Hepatocyte (in vitro differentiated cells): ENCODE data around the gene FTSJ1. TPM values are rescaled to one million over a fixed set of nuclear protein-coding genes. Genes with fewer than 3 reads are reported as not detected.
"Not testable (repeated sequence)": the region's sequence is repeated elsewhere in the genome, so short reads cannot be mapped to it uniquely, and the experiment has no call there.

ENCODE experiments used
- DNase-seq: peaks from one replicate; pipeline ENCODE4 v3.0.0-alpha.2; 2016; ENCODE audit warnings: low spot score
- H2AFZ ChIP-seq: fragments of 200-600 bp; sonication (generic); 2 replicates; pipeline ENCODE4 v1.6.0; 2016; ENCODE audit warnings: antibody characterized with exemption, mild to moderate bottlenecking
- H3K27ac ChIP-seq: fragments of 200-600 bp; sonication (generic); 2 replicates; pipeline ENCODE4 v1.5.1; 2016; ENCODE audit warnings: mild to moderate bottlenecking
- H3K27me3 ChIP-seq: fragments of 200-600 bp; sonication (generic); 2 replicates; pipeline ENCODE4 v1.6.1; 2016
- H3K36me3 ChIP-seq: fragments of 200-600 bp; sonication (generic); replicated peaks from 2 replicates; pipeline ENCODE4 v1.5.1; 2016; ENCODE audit warnings: low read depth; ENCODE audit not compliant: insufficient read depth
- H3K4me1 ChIP-seq: fragments of 200-600 bp; sonication (generic); 2 replicates; pipeline ENCODE4 v1.5.1; 2016; ENCODE audit warnings: mild to moderate bottlenecking, moderate library complexity; ENCODE audit not compliant: insufficient read depth
- H3K4me2 ChIP-seq: fragments of 200-600 bp; sonication (generic); 2 replicates; pipeline ENCODE4 v1.6.0; 2016
- H3K4me3 ChIP-seq: fragments of 200-600 bp; sonication (generic); 2 replicates; pipeline ENCODE4 v1.5.1; 2016; ENCODE audit warnings: mild to moderate bottlenecking
- H3K79me2 ChIP-seq: fragments of 200-600 bp; sonication (generic); 2 replicates; pipeline ENCODE4 v1.6.0; 2017; ENCODE audit warnings: mild to moderate bottlenecking
- H3K9me2 ChIP-seq: fragments of 200-600 bp; sonication (generic); replicated peaks from 2 replicates; pipeline ENCODE4 v1.6.0; 2017; ENCODE audit warnings: mild to moderate bottlenecking; ENCODE audit not compliant: insufficient read depth
- H3K9me3 ChIP-seq: fragments of 200-600 bp; sonication (generic); 2 replicates; pipeline ENCODE4 v1.5.1; 2016; ENCODE audit warnings: low read depth, mild to moderate bottlenecking
- H4K20me1 ChIP-seq: fragments of 200-600 bp; sonication (generic); 2 replicates; pipeline ENCODE4 v1.6.0; 2016; ENCODE audit warnings: mild to moderate bottlenecking; ENCODE audit not compliant: insufficient read depth, poor library complexity, severe bottlenecking
- EZH2 ChIP-seq: fragments of 200-600 bp; sonication (generic); IDR thresholded peaks from 2 replicates; pipeline ENCODE4 v1.6.1; 2016; ENCODE audit warnings: antibody characterized with exemption, mild to moderate bottlenecking, borderline replicate concordance
- EZH2phosphoT487 ChIP-seq: fragments of 200-600 bp; sonication (generic); IDR thresholded peaks from one replicate; pipeline ENCODE4 v1.6.1; 2018; ENCODE audit warnings: antibody characterized with exemption, mild to moderate bottlenecking, low read depth, moderate library complexity; ENCODE audit not compliant: unreplicated experiment, severe bottlenecking
- WGBS: methylation state at CpG from one replicate; pipeline ENCODE4 v1.1.6; 2016; ENCODE audit warnings: low lambda C conversion rate; ENCODE audit errors: missing lambda C conversion rate; 5-methylcytosine and 5-hydroxymethylcytosine counted together
- polyA plus RNA-seq: library from polyadenylated mRNA; unstranded; fragments of >200 nt; fragmentation: Nextera tagmentation; extraction: Ambion mirVana; gene quantifications from 2 replicates; pipeline ENCODE4 v1.2.1, GENCODE V29; 2016
- total RNA-seq: library from RNA; depleted of rRNA; stranded (reverse); fragments of >200 nt; gene quantifications from 2 replicates; pipeline ENCODE4 v1.2.3, GENCODE V29; 2014
- TF ChIP-seq, protein P1 (sequence below): fragments of 200-600 bp; sonication (generic); IDR thresholded peaks from 2 replicates; pipeline ENCODE4 v1.5.1; 2016; ENCODE audit warnings: antibody characterized with exemption, mild to moderate bottlenecking; ENCODE audit not compliant: poor library complexity

The FTSJ1 gene
- total and polyA plus RNA-seq, 2 experiments from 2014 or later: 38.4 to 43.8 TPM

DNA sequence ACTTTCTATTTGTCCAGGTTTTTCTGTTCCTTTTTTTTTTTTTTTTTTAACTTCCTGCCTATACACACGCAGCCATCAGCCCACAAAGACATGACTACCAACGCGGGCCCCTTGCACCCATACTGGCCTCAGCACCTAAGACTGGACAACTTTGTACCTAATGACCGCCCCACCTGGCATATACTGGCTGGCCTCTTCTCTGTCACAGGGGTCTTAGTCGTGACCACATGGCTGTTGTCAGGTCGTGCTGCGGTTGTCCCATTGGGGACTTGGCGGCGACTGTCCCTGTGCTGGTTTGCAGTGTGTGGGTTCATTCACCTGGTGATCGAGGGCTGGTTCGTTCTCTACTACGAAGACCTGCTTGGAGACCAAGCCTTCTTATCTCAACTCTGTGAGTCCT lies 47.7 kb downstream of the FTSJ1 start:
- DNase-seq: no peak
- H3K9me3 ChIP-seq: no peaks in the 10 kb centered on the region
- H3K79me2 ChIP-seq: peaks cover 19% of the 10 kb centered on the region
- TF ChIP-seq, protein P1, sequence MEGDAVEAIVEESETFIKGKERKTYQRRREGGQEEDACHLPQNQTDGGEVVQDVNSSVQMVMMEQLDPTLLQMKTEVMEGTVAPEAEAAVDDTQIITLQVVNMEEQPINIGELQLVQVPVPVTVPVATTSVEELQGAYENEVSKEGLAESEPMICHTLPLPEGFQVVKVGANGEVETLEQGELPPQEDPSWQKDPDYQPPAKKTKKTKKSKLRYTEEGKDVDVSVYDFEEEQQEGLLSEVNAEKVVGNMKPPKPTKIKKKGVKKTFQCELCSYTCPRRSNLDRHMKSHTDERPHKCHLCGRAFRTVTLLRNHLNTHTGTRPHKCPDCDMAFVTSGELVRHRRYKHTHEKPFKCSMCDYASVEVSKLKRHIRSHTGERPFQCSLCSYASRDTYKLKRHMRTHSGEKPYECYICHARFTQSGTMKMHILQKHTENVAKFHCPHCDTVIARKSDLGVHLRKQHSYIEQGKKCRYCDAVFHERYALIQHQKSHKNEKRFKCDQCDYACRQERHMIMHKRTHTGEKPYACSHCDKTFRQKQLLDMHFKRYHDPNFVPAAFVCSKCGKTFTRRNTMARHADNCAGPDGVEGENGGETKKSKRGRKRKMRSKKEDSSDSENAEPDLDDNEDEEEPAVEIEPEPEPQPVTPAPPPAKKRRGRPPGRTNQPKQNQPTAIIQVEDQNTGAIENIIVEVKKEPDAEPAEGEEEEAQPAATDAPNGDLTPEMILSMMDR: no peak
- no peak for TF ChIP-seq EZH2phosphoT487
- TF ChIP-seq EZH2: no peak
- no peak overlapping the region for H3K27ac ChIP-seq
- no peaks in the 10 kb centered on the region for H3K9me2 ChIP-seq
- no peak overlapping the region for H2AFZ ChIP-seq
- H3K27me3 ChIP-seq: no peaks in the 10 kb centered on the region
- 92% methylated on average over 12 of the region's 12 CpGs for WGBS
- H4K20me1 ChIP-seq: no peaks in the 10 kb centered on the region
- no peaks in the 10 kb centered on the region for H3K4me1 ChIP-seq
- peak overlapping the region; percentile 85 for H3K4me2 ChIP-seq
- no peak overlapping the region for H3K4me3 ChIP-seq
- H3K36me3 ChIP-seq: no peaks in the 10 kb centered on the region

GRCh38 chrX:48525853-48526252 lies 49.9 kb downstream of the FTSJ1 start:
- H3K9me2 ChIP-seq, H3K4me3 ChIP-seq, H3K27me3 ChIP-seq, H3K27ac ChIP-seq, H4K20me1 ChIP-seq, H2AFZ ChIP-seq, H3K4me1 ChIP-seq, H3K36me3 ChIP-seq, H3K4me2 ChIP-seq, H3K9me3 ChIP-seq, DNase-seq: not testable (repeated sequence)
- WGBS: 85% methylated on average over 8 of the region's 8 CpGs
- peaks cover 19% of the 10 kb centered on the region for H3K79me2 ChIP-seq

DNA sequence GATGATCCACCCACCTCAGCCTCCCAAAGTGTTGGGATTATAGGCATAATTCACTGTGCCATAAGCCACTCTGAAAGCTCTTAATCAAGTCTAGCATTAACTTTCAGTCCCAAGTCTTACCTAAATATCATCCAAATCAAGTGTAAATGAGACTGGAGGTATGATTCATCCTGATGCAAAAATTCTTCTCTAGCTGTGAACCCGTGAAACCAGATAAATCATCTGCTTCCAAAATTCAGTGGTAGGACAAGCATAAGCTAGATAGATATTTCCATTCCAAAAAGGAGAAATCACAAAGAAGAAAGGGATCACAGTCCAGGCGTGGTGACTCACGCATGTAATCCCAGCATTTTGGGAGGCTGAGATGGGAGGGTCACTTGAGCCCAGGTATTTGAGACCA lies 54.7 kb downstream of the FTSJ1 start:
- no peak for DNase-seq
- Histone ChIP-seq H3K27ac (peak overlapping the region; percentile 83), H3K79me2 (no peaks in the 10 kb centered on the region), H3K27me3 (no peaks in the 10 kb centered on the region), H3K4me2 (no peak overlapping the region), H3K9me3 (no peaks in the 10 kb centered on the region), H2AFZ (no peak overlapping the region), H3K4me1 (no peaks in the 10 kb centered on the region), H4K20me1 (no peaks in the 10 kb centered on the region), H3K9me2 (no peaks in the 10 kb centered on the region), H3K4me3 (no peak overlapping the region), H3K36me3 (no peaks in the 10 kb centered on the region)
- 78% methylated on average over 3 of the region's 3 CpGs for WGBS
- TF ChIP-seq, protein P1: no peak
- TF ChIP-seq EZH2phosphoT487 (no peak), EZH2 (no peak)

DNA sequence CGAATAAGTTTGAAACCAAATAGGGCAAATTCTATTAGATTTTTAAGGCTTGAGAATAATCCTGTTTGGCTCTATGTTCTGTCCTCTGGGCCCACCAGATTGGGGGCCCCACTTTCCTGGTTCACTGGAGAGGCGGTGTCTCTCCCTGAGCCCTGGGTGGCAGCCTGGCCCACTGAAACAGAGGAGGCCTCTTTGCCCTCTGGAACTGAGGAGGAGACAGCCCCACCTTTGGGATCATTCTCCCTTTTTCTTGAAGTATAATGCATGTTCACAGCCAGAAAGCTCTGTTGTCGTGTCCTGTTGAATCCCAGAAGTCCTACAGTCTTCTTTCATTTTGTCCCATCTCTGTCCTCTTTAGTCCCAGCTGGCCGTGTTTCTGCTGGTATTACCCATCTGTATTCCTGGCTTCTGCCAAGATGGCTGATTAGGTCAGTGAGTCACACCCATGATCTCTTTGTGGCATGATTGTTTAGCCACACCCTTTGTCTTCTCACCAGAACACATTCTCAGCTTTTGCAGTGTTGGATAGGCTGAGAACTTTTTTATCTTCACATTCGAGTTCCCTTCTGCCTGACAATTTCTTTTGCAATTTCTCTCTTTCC lies 55.5 kb downstream of the FTSJ1 start:
- Histone ChIP-seq H3K9me3 (no peaks in the 10 kb centered on the region), H3K4me2 (no peak overlapping the region), H3K36me3 (no peaks in the 10 kb centered on the region), H3K9me2 (no peaks in the 10 kb centered on the region), H3K4me1 (no peaks in the 10 kb centered on the region), H4K20me1 (no peaks in the 10 kb centered on the region), H3K79me2 (no peaks in the 10 kb centered on the region), H3K27ac (peak overlapping the region; percentile 83), H2AFZ (no peak overlapping the region), H3K27me3 (no peaks in the 10 kb centered on the region), H3K4me3 (no peak overlapping the region)
- WGBS: 70% methylated on average over 5 of the region's 5 CpGs
- no peak for DNase-seq
- TF ChIP-seq EZH2phosphoT487: no peak
- TF ChIP-seq, protein P1: no peak
- no peak for TF ChIP-seq EZH2
